Measurements from ENCODE around the gene NDST4. TPM values are rescaled to one million over a fixed set of nuclear protein-coding genes. Genes with fewer than 3 reads are reported as not detected.

Gene NDST4
- total and polyA plus RNA-seq, 4 donors, result not detected

DNA sequence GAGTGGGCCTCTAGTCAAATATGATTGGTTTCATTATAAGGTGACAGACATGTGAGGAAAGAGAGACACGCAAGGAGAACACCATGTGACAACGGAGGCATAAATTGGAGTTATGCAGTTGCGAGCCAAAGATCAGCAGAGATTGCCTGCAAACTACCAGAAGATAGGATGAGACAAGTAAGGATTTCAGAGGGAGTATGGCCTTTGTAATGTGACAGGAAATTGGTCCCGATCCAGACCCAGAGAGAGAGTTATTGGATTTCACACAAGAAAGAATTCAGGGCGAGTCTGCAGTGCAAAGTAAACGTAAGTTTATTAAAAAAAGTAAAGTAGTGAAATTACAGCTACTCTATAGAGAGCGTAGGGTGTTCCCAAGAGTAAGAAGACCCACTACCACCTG lies 35.7 kb upstream of the NDST4 start:
- Histone ChIP-seq H3K27me3 (ENCODE audit: control insufficient read depth in 4 of 4, insufficient read depth in 4 of 4, low read length in 3 of 4) (no peaks in the 10 kb centered on the region), H3K27ac (ENCODE audit: low read depth in 1 of 2, low read length in 2 of 2) (no peak overlapping the region), H3K36me3 (ENCODE audit: control insufficient read depth in 4 of 4, insufficient read depth in 3 of 4, low read depth in 1 of 4, low read length in 3 of 4) (no peaks in the 10 kb centered on the region), H3K9me3 (ENCODE audit: control insufficient read depth in 4 of 4, low read length in 3 of 4) (no peaks in the 10 kb centered on the region), H3K4me3 (ENCODE audit: low read depth in 1 of 3, low read length in 3 of 3) (no peak overlapping the region), H3K4me1 (ENCODE audit: control insufficient read depth in 4 of 4, insufficient read depth in 4 of 4, low read length in 3 of 4) (peaks cover 0 to 11% (median 6%) of the 10 kb centered on the region in 4 donors), H3K9ac (ENCODE audit: low read depth in 1 of 2, low read length in 2 of 2) (no peak overlapping the region)
- DNase-seq (ENCODE audit: low spot score), result no peak
- 67% methylated on average over 7 of the region's 7 CpGs for WGBS
- TF ChIP-seq FOXA2 (IDR thresholded peaks at IDR 0.05) (no peak), ATF3 (IDR thresholded peaks at IDR 0.05) (no peak), TAF1 (conservative IDR thresholded peaks at IDR 0.05) (no peak), REST (IDR thresholded peaks at IDR 0.05) (no peak), RXRA (IDR thresholded peaks at IDR 0.05) (no peak), RAD21 (IDR thresholded peaks at IDR 0.05) (no peak), HNF4A (conservative IDR thresholded peaks at IDR 0.05) (no peak), JUND (IDR thresholded peaks at IDR 0.05) (no peak), YY1 (IDR thresholded peaks at IDR 0.05) (no peak), FOXA1 (IDR thresholded peaks at IDR 0.05) (no peak), MAX (IDR thresholded peaks at IDR 0.05) (no peak), SP1 (IDR thresholded peaks at IDR 0.05) (no peak), NR2F2 (IDR thresholded peaks at IDR 0.05) (no peak)
- TF ChIP-seq, protein P1, sequence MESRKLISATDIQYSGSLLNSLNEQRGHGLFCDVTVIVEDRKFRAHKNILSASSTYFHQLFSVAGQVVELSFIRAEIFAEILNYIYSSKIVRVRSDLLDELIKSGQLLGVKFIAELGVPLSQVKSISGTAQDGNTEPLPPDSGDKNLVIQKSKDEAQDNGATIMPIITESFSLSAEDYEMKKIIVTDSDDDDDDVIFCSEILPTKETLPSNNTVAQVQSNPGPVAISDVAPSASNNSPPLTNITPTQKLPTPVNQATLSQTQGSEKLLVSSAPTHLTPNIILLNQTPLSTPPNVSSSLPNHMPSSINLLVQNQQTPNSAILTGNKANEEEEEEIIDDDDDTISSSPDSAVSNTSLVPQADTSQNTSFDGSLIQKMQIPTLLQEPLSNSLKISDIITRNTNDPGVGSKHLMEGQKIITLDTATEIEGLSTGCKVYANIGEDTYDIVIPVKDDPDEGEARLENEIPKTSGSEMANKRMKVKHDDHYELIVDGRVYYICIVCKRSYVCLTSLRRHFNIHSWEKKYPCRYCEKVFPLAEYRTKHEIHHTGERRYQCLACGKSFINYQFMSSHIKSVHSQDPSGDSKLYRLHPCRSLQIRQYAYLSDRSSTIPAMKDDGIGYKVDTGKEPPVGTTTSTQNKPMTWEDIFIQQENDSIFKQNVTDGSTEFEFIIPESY (IDR thresholded peaks at IDR 0.05), result no peak

DNA sequence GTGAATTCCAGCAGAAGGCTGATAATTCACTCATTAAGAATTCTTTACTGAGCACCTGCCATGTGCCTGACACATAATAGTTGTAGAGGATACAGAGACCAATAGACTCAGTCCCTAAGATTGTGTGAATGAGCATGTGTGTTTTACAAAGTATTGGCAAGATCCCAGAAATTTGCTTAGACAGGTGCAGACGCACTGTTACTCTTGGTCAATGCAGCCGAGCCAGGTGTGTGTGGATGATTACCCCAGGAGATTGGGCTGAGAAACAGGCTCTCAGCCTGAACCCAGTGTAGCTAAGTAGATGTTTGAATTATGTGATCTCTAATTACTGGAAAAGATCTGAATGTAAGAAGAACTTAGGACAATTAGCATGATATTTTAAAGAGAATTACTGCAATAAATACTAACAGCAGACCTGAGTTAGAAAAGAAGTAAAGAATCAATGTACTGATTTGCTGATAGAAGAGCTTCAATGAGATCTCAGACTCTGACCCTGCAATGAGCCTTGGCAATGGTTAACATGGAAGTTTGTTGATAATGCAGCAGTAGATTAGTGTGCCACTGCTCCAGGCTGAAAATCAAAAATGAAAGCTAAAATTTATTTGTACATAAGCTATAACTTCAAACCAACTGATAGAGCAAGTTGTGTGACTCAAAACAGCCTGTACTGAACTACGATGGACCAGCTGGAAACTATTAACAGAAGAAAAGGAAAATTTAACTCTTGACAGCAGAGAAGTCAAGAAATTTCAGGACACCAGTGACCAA lies 32.2 kb upstream of the NDST4 start:
- Histone ChIP-seq H3K9me3 (ENCODE audit: control insufficient read depth in 4 of 4, low read length in 3 of 4) (no peaks in the 10 kb centered on the region), H3K4me1 (ENCODE audit: control insufficient read depth in 4 of 4, insufficient read depth in 4 of 4, low read length in 3 of 4) (peaks cover 0 to 11% (median 6%) of the 10 kb centered on the region in 4 donors), H3K36me3 (ENCODE audit: control insufficient read depth in 4 of 4, insufficient read depth in 3 of 4, low read depth in 1 of 4, low read length in 3 of 4) (no peaks in the 10 kb centered on the region), H3K4me3 (ENCODE audit: low read depth in 1 of 3, low read length in 3 of 3) (peak overlapping the region in 1 of 3 donors; percentile 38), H3K27ac (ENCODE audit: low read depth in 1 of 2, low read length in 2 of 2) (no peak overlapping the region), H3K9ac (ENCODE audit: low read depth in 1 of 2, low read length in 2 of 2) (no peak overlapping the region), H3K27me3 (ENCODE audit: control insufficient read depth in 4 of 4, insufficient read depth in 4 of 4, low read length in 3 of 4) (no peaks in the 10 kb centered on the region)
- WGBS, result 20% methylated on average over 3 of the region's 3 CpGs
- no peak for DNase-seq (ENCODE audit: low spot score)
- peak; percentile 69 to 76 for TF ChIP-seq HNF4A (conservative IDR thresholded peaks at IDR 0.05)
- TF ChIP-seq RXRA (IDR thresholded peaks at IDR 0.05), result peak in 1 of 2 donors; percentile 19
- TF ChIP-seq, protein P1 (IDR thresholded peaks at IDR 0.05), result no peak
- no peak for TF ChIP-seq ATF3 (IDR thresholded peaks at IDR 0.05)
- no peak for TF ChIP-seq NR2F2 (IDR thresholded peaks at IDR 0.05)
- peak; percentile 69 for TF ChIP-seq SP1 (IDR thresholded peaks at IDR 0.05)
- peak; percentile 59 for TF ChIP-seq HNF4G (IDR thresholded peaks at IDR 0.05)
- peak; percentile 73 for TF ChIP-seq YY1 (IDR thresholded peaks at IDR 0.05)
- TF ChIP-seq EGR1 (IDR thresholded peaks at IDR 0.05; ENCODE audit: low read depth in 2 of 2), result no peak
- peak in 1 of 2 donors; percentile 19 for TF ChIP-seq JUND (IDR thresholded peaks at IDR 0.05)
- TF ChIP-seq, protein P2, sequence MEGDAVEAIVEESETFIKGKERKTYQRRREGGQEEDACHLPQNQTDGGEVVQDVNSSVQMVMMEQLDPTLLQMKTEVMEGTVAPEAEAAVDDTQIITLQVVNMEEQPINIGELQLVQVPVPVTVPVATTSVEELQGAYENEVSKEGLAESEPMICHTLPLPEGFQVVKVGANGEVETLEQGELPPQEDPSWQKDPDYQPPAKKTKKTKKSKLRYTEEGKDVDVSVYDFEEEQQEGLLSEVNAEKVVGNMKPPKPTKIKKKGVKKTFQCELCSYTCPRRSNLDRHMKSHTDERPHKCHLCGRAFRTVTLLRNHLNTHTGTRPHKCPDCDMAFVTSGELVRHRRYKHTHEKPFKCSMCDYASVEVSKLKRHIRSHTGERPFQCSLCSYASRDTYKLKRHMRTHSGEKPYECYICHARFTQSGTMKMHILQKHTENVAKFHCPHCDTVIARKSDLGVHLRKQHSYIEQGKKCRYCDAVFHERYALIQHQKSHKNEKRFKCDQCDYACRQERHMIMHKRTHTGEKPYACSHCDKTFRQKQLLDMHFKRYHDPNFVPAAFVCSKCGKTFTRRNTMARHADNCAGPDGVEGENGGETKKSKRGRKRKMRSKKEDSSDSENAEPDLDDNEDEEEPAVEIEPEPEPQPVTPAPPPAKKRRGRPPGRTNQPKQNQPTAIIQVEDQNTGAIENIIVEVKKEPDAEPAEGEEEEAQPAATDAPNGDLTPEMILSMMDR (IDR thresholded peaks at IDR 0.05; ENCODE audit: low read depth, low read length, missing input control), result no peak

Measured in liver (tissue), 9 donors.